Cardiac muscle cell (in vitro differentiated cells and primary cell): ENCODE data around the gene KCNK17. TPM values are rescaled to one million over a fixed set of nuclear protein-coding genes. Genes with fewer than 3 reads are reported as not detected.

ENCODE experiments used
- DNase-seq, 2 donors: peaks; one replicate each; pipeline versions ENCODE4 v3.0.0 to v3.0.0-alpha.2; 2010 to 2017; ENCODE audit warnings: low read depth in 1 of 2, low spot score in 1 of 2
- H3K27ac ChIP-seq: fragments of 200-600 bp; sonication (generic); 2 replicates; pipeline ENCODE4 v1.5.1; 2016
- H3K27me3 ChIP-seq: fragments of 200-600 bp; sonication (generic); 2 replicates; pipeline ENCODE4 v1.6.0; 2016; ENCODE audit warnings: control low read depth
- H3K36me3 ChIP-seq: fragments of 200-600 bp; sonication (generic); 2 replicates; pipeline ENCODE4 v1.5.1; 2016; ENCODE audit warnings: control low read depth
- H3K4me1 ChIP-seq: fragments of 200-600 bp; sonication (generic); 2 replicates; pipeline ENCODE4 v1.8.1; 2017; ENCODE audit warnings: low read depth, mild to moderate bottlenecking, mixed run types
- H3K4me3 ChIP-seq: fragments of 200-600 bp; sonication (generic); 2 replicates; pipeline ENCODE4 v1.5.1; 2016; ENCODE audit warnings: mild to moderate bottlenecking
- H3K9me3 ChIP-seq: fragments of 200-600 bp; sonication (generic); 2 replicates; pipeline ENCODE4 v1.5.1; 2017; ENCODE audit warnings: low read depth, mild to moderate bottlenecking, control low read depth
- CTCF ChIP-seq: IDR thresholded peaks from 2 replicates; pipeline ENCODE4 v1.5.1; 2012; ENCODE audit warnings: low read depth, mild to moderate bottlenecking, low read length
- polyA plus RNA-seq: library from polyadenylated mRNA; unstranded; fragments of >200 nt; fragmentation: Nextera tagmentation; extraction: Ambion mirVana; gene quantifications from 2 replicates; pipeline ENCODE4 v1.2.1, GENCODE V29; 2016
- total RNA-seq: library from RNA; depleted of rRNA; stranded (reverse); fragments of >200 nt; gene quantifications from 2 replicates; pipeline ENCODE4 v1.2.3, GENCODE V29; 2016

The KCNK17 gene
- total and polyA plus RNA-seq, 2 experiments from 2014 or later, result not detected

- Histone ChIP-seq H3K4me3 (no peak overlapping the region), H3K9me3 (no peaks in the 10 kb centered on the region), H3K27me3 (no peaks in the 10 kb centered on the region), H3K27ac (no peak overlapping the region), H3K36me3 (no peaks in the 10 kb centered on the region), H3K4me1 (no peaks in the 10 kb centered on the region)
- TF ChIP-seq CTCF, result no peak
- DNase-seq, result no peak
These were observed 64.9 kb downstream of the KCNK17 start for GRCh38 chr6:39249278-39249677.

Other genes starting within 250 kb of the KCNK17 start
- 9.9 and 10.6 TPM in 2 replicates for gene SAYSD1, start 199.2 kb downstream of the KCNK17 start, total RNA-seq
- gene SAYSD1, start 199.2 kb downstream of the KCNK17 start, polyA plus RNA-seq, result 9.9 and 12.4 TPM in 2 replicates
- gene KCNK5, start 84.9 kb downstream of the KCNK17 start, total RNA-seq, result 0.27 and 0.28 TPM in 2 replicates
- 0.21 TPM in 1 of 2 replicates, not detected in the other for gene KCNK5, start 84.9 kb downstream of the KCNK17 start, polyA plus RNA-seq
- gene KCNK16, start 8.3 kb upstream of the KCNK17 start, total RNA-seq, result not detected in 2 replicates
- gene KCNK16, start 8.3 kb upstream of the KCNK17 start, polyA plus RNA-seq, result not detected in 2 replicates